Mesendoderm (in vitro differentiated cells): ENCODE results near the gene TMEM222.

ENCODE experiments used
- DNase-seq: peaks from one replicate; pipeline ENCODE4 v3.0.0; 2013
- H2AK5ac ChIP-seq: 2 replicates; pipeline ENCODE4 v1.6.1; 2013; ENCODE audit warnings: low read length, inconsistent platforms
- H2BK120ac ChIP-seq: 2 replicates; pipeline ENCODE4 v1.6.1; 2013; ENCODE audit warnings: low read depth, mild to moderate bottlenecking, low read length, moderate library complexity, mixed read lengths
- H2BK15ac ChIP-seq: replicated peaks from 2 replicates; pipeline ENCODE4 v1.6.1; 2013; ENCODE audit warnings: low read depth, mild to moderate bottlenecking, moderate library complexity
- H2BK5ac ChIP-seq: 2 replicates; pipeline ENCODE4 v1.6.1; 2013; ENCODE audit warnings: low read length, inconsistent platforms
- H3K18ac ChIP-seq: 2 replicates; pipeline ENCODE4 v1.6.1; 2013; ENCODE audit warnings: mild to moderate bottlenecking, low read length, mixed read lengths
- H3K23ac ChIP-seq: one replicate; pipeline ENCODE4 v1.6.1; 2013; ENCODE audit warnings: low read length
- H3K27ac ChIP-seq: 2 replicates; pipeline ENCODE4 v1.5.1; 2013; ENCODE audit warnings: low read depth, mild to moderate bottlenecking, inconsistent platforms, low read length, moderate library complexity
- H3K27me3 ChIP-seq: 2 replicates; pipeline ENCODE4 v1.6.1; 2013; ENCODE audit warnings: low read length, control low read depth, mild to moderate bottlenecking, inconsistent platforms; ENCODE audit not compliant: insufficient read depth, poor library complexity
- H3K36me3 ChIP-seq: 2 replicates; pipeline ENCODE4 v1.6.1; 2013; ENCODE audit warnings: low read length, inconsistent platforms; ENCODE audit not compliant: control insufficient read depth, insufficient read depth
- H3K4ac ChIP-seq: one replicate; pipeline ENCODE4 v1.6.1; 2013; ENCODE audit warnings: low read depth, mild to moderate bottlenecking, low read length, moderate library complexity
- H3K4me1 ChIP-seq: 2 replicates; pipeline ENCODE4 v1.6.1; 2013; ENCODE audit warnings: low read depth, low read length, inconsistent platforms; ENCODE audit not compliant: control insufficient read depth
- H3K4me2 ChIP-seq: 2 replicates; pipeline ENCODE4 v1.6.1; 2013; ENCODE audit warnings: low read length
- H3K4me3 ChIP-seq: 2 replicates; pipeline ENCODE4 v1.5.1; 2013; ENCODE audit warnings: mild to moderate bottlenecking, low read length
- H3K56ac ChIP-seq: one replicate; pipeline ENCODE4 v1.6.1; 2013; ENCODE audit warnings: low read length
- H3K79me1 ChIP-seq: 2 replicates; pipeline ENCODE4 v1.6.1; 2013; ENCODE audit warnings: low read length, inconsistent platforms
- H3K79me2 ChIP-seq: 2 replicates; pipeline ENCODE4 v1.6.1; 2013; ENCODE audit warnings: mild to moderate bottlenecking, low read length; ENCODE audit not compliant: control insufficient read depth, insufficient read depth
- H3K9ac ChIP-seq: 2 replicates; pipeline ENCODE4 v1.6.1; 2013; ENCODE audit warnings: low read length, inconsistent platforms
- H4K5ac ChIP-seq: one replicate; pipeline ENCODE4 v1.6.1; 2013; ENCODE audit warnings: low read length
- H4K8ac ChIP-seq: one replicate; pipeline ENCODE4 v1.6.1; 2013; ENCODE audit warnings: low read depth, mild to moderate bottlenecking, control low read depth, low read length, moderate library complexity
- WGBS: extraction: QIAGEN DNeasy Blood & Tissue Kit; methylation state at CpG from one replicate; pipeline ENCODE4 v1.1.7; 2013; ENCODE audit warnings: low lambda C conversion rate, missing lambda C conversion rate; ENCODE audit not compliant: insufficient coverage; ENCODE audit errors: extremely low coverage; 5-methylcytosine and 5-hydroxymethylcytosine counted together

TMEM222 gene

GRCh38 chr1:27322569-27323240 is 742 bp downstream of the TMEM222 start:
- H3K9ac ChIP-seq: peak overlapping the region; percentile 87
- H4K5ac ChIP-seq: peak overlapping the region; percentile 23
- peaks cover 22% of the 10 kb centered on the region for H3K79me1 ChIP-seq
- peaks cover 4% of the 10 kb centered on the region for H3K4me1 ChIP-seq
- no peak overlapping the region for H3K27ac ChIP-seq
- H2BK15ac ChIP-seq: no peak overlapping the region
- H3K4ac ChIP-seq: no peak overlapping the region
- no peak overlapping the region for H2BK120ac ChIP-seq
- no peak overlapping the region for H2AK5ac ChIP-seq
- H3K36me3 ChIP-seq: peaks cover 3% of the 10 kb centered on the region
- peak overlapping the region; percentile 17 for H2BK5ac ChIP-seq
- no CpG with 5 or more reads among the region's 10 CpGs for WGBS
- H3K4me2 ChIP-seq: peak overlapping the region; percentile 73
- DNase-seq: no peak
- peak overlapping the region; percentile 95 for H3K56ac ChIP-seq
- H3K27me3 ChIP-seq: no peaks in the 10 kb centered on the region
- no peak overlapping the region for H4K8ac ChIP-seq
- H3K18ac ChIP-seq: peak overlapping the region; percentile 21
- peaks cover 32% of the 10 kb centered on the region for H3K79me2 ChIP-seq
- peak overlapping the region; percentile 89 for H3K4me3 ChIP-seq
- peak overlapping the region; percentile 52 for H3K23ac ChIP-seq

- Histone ChIP-seq H3K4me2 (no peak overlapping the region), H3K36me3 (peaks cover 5% of the 10 kb centered on the region), H3K4ac (no peak overlapping the region), H3K18ac (no peak overlapping the region), H4K5ac (no peak overlapping the region), H3K79me2 (peaks cover 41% of the 10 kb centered on the region), H3K79me1 (peaks cover 29% of the 10 kb centered on the region), H3K4me3 (no peak overlapping the region), H4K8ac (no peak overlapping the region), H3K27me3 (no peaks in the 10 kb centered on the region), H2BK120ac (no peak overlapping the region), H2BK15ac (no peak overlapping the region), H3K23ac (no peak overlapping the region), H2BK5ac (no peak overlapping the region), H2AK5ac (no peak overlapping the region), H3K4me1 (peaks cover 1% of the 10 kb centered on the region), H3K9ac (no peak overlapping the region), H3K56ac (no peak overlapping the region), H3K27ac (no peak overlapping the region)
- WGBS: no CpG with 5 or more reads among the region's 15 CpGs
- no peak for DNase-seq
These were observed 3.3 kb downstream of the TMEM222 start for GRCh38 chr1:27325286-27325685.

GRCh38 chr1:27327964-27328363 is 6.0 kb downstream of the TMEM222 start:
- Histone ChIP-seq H3K18ac (no peak overlapping the region), H2BK5ac (no peak overlapping the region), H2BK120ac (no peak overlapping the region), H3K23ac (no peak overlapping the region), H3K4ac (no peak overlapping the region), H3K4me3 (no peak overlapping the region), H3K36me3 (peaks cover 6% of the 10 kb centered on the region), H2AK5ac (no peak overlapping the region), H3K4me2 (no peak overlapping the region), H3K27ac (no peak overlapping the region), H4K5ac (no peak overlapping the region), H4K8ac (no peak overlapping the region), H3K27me3 (no peaks in the 10 kb centered on the region), H3K79me2 (peaks cover 34% of the 10 kb centered on the region), H3K79me1 (peaks cover 29% of the 10 kb centered on the region), H2BK15ac (no peak overlapping the region), H3K56ac (peak overlapping the region; percentile 42), H3K9ac (no peak overlapping the region), H3K4me1 (peaks cover 1% of the 10 kb centered on the region)
- no CpG with 5 or more reads among the region's 5 CpGs for WGBS
- no peak for DNase-seq

GRCh38 chr1:27330786-27331185 is 8.8 kb downstream of the TMEM222 start:
- no peak overlapping the region for H4K5ac ChIP-seq
- H2BK15ac ChIP-seq: no peak overlapping the region
- WGBS: no CpG with 5 or more reads among the region's 8 CpGs
- no peak for DNase-seq
- H2AK5ac ChIP-seq: no peak overlapping the region
- no peak overlapping the region for H3K4me2 ChIP-seq
- H3K79me2 ChIP-seq: peaks cover 15% of the 10 kb centered on the region
- no peak overlapping the region for H3K4ac ChIP-seq
- no peak overlapping the region for H3K4me3 ChIP-seq
- no peak overlapping the region for H2BK5ac ChIP-seq
- H4K8ac ChIP-seq: no peak overlapping the region
- no peak overlapping the region for H3K23ac ChIP-seq
- no peaks in the 10 kb centered on the region for H3K27me3 ChIP-seq
- H3K56ac ChIP-seq: no peak overlapping the region
- H3K27ac ChIP-seq: no peak overlapping the region
- H3K79me1 ChIP-seq: peaks cover 16% of the 10 kb centered on the region
- no peak overlapping the region for H3K9ac ChIP-seq
- no peak overlapping the region for H2BK120ac ChIP-seq
- no peak overlapping the region for H3K18ac ChIP-seq
- no peaks in the 10 kb centered on the region for H3K4me1 ChIP-seq
- peaks cover 7% of the 10 kb centered on the region for H3K36me3 ChIP-seq

- Histone ChIP-seq H3K79me1 (peaks cover 14% of the 10 kb centered on the region), H3K36me3 (peaks cover 7% of the 10 kb centered on the region), H3K9ac (no peak overlapping the region), H3K56ac (no peak overlapping the region), H2BK5ac (no peak overlapping the region), H3K23ac (no peak overlapping the region), H3K4me2 (no peak overlapping the region), H3K4me1 (no peaks in the 10 kb centered on the region), H2BK120ac (no peak overlapping the region), H3K18ac (no peak overlapping the region), H2AK5ac (no peak overlapping the region), H3K27ac (no peak overlapping the region), H2BK15ac (no peak overlapping the region), H3K4ac (no peak overlapping the region), H4K8ac (no peak overlapping the region), H3K79me2 (peaks cover 14% of the 10 kb centered on the region), H4K5ac (no peak overlapping the region), H3K4me3 (no peak overlapping the region), H3K27me3 (no peaks in the 10 kb centered on the region)
- no peak for DNase-seq
- WGBS: no CpG with 5 or more reads among the region's 3 CpGs
These were observed 9.5 kb downstream of the TMEM222 start for GRCh38 chr1:27331426-27331825.

GRCh38 chr1:27331922-27332321 is 10.0 kb downstream of the TMEM222 start:
- Histone ChIP-seq H2AK5ac (no peak overlapping the region), H4K8ac (no peak overlapping the region), H3K23ac (no peak overlapping the region), H3K27me3 (no peaks in the 10 kb centered on the region), H2BK5ac (no peak overlapping the region), H2BK15ac (no peak overlapping the region), H3K18ac (no peak overlapping the region), H3K27ac (no peak overlapping the region), H3K79me2 (peaks cover 10% of the 10 kb centered on the region), H3K4me3 (no peak overlapping the region), H3K56ac (no peak overlapping the region), H2BK120ac (no peak overlapping the region), H3K4me1 (no peaks in the 10 kb centered on the region), H4K5ac (no peak overlapping the region), H3K4ac (no peak overlapping the region), H3K36me3 (peaks cover 7% of the 10 kb centered on the region), H3K9ac (no peak overlapping the region), H3K4me2 (no peak overlapping the region), H3K79me1 (peaks cover 9% of the 10 kb centered on the region)
- WGBS: no CpG with 5 or more reads among the region's 5 CpGs
- no peak for DNase-seq
